GM12865 (cell line): ENCODE measurements around the gene PREB.

Experiments
- DNase-seq: peaks from one replicate; pipeline ENCODE4 v3.0.0; 2010; ENCODE audit warnings: low read depth
- H3K4me3 ChIP-seq: 2 replicates; pipeline ENCODE4 v1.5.1; 2011; ENCODE audit warnings: mild to moderate bottlenecking, low read depth, low read length, control low read depth
- CTCF ChIP-seq: IDR thresholded peaks from 2 replicates; pipeline ENCODE4 v1.5.1; 2011; ENCODE audit warnings: low read length, control low read depth, low read depth, inconsistent platforms; ENCODE audit not compliant: insufficient read depth; ENCODE audit errors: missing control alignments

PREB gene

GRCh38 chr2:27086724-27087593 is 47.5 kb downstream of the PREB start, which contains the start of gene KHK:
Gene KHK (plus strand): TSS chr2:27086772. CDS start chr2:27087260, 488 bp downstream.
- DNase-seq = no peak
- peak within 1 kb of the TSS; percentile 79 for H3K4me3 ChIP-seq
- no peak for TF ChIP-seq CTCF

DNA sequence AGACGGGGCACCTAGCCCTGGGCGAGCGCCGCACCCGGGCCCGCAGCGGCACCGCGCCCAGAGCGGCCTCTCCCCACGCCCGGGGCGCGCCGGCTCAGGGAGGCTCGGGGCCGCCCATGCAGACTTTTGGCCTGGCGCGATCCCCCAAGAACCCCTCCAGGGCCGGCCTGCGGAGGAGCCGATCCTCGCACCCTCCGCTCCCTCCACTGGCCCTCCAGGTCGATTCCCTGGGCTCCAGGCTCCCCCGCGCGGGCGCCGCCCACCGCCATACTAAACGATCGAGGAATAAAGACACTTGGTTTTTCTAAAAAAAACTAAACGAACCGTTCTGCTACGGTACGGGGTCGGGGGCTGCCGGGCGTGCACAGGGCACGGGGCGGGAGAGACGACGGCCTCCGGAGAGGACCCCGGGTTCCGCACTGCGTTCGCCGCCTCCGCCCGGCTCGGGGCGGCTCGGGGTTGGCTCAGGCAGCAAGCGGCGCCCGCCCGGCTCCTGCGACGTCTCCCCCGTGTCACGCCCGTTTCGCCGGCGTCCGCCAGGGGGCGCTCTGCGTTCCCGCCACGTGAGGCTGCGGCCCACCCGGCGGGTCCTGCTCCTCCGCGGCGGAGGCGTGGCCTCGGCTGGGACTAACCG is 48.2 kb downstream of the PREB start:
- TF ChIP-seq CTCF = peak; percentile 84
- H3K4me3 ChIP-seq = peak overlapping the region; percentile 79
- peak; percentile 97 for DNase-seq

DNA sequence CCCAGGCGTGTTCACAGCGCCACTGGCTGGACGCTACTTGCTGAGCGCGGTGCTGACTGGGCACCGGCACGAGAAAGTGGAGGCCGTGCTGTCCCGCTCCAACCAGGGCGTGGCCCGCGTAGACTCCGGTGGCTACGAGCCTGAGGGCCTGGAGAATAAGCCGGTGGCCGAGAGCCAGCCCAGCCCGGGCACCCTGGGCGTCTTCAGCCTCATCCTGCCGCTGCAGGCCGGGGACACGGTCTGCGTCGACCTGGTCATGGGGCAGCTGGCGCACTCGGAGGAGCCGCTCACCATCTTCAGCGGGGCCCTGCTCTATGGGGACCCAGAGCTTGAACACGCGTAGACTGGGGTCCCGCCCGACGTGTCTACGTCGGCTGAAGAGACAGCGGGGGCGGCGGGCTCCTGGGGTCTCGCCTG is 48.8 kb downstream of the PREB start:
- peak; percentile 66 for DNase-seq
- no peak for TF ChIP-seq CTCF
- H3K4me3 ChIP-seq = peak overlapping the region; percentile 79

GRCh38 chr2:27085062-27085672 is 49.3 kb downstream of the PREB start:
- TF ChIP-seq CTCF = no peak
- DNase-seq = no peak
- H3K4me3 ChIP-seq = peak overlapping the region; percentile 79

DNA sequence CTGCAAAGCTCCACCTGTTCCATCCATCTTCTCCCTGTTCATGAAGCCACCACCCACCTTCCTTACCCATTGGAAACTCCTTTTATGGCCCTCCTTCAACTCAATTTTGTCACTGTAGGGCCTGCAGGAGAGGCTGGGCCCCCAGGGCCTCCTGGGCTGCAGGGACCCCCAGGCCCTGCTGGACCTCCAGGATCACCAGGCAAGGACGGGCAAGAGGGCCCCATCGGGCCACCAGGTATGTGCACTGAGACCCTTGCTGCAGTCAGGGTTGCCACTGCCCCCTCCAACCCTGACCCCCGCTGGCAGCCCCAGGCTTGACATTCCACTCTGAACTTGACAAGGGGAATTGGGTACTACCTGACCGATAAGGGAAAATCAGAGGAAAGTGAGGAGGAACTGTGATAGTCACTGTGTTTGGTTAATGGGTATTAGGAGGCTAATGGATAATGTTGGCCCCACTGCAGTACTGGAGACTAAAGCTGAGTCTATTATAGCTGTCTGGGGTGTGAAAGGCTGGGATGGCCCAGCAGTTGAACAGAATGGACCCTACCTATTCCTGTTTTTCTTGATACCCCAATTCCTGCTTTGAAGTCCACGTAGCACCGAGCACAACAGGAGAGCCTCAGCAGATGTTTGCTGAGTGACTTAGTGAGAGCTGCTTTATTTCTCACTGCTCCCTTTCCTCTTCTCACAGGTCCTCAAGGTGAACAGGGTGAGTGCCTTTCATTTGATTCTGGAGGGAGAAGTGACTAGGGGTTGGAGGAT is 50.0 kb downstream of the PREB start:
- no peak for DNase-seq

More for the DNA sequence above, 50.0 kb downstream of the PREB start:
- no peak for TF ChIP-seq CTCF
- no peak overlapping the region for H3K4me3 ChIP-seq
